Measurements from ENCODE around the gene NFIB.

The NFIB gene

GRCh38 chr9:14246951-14247350 lies 67.0 kb downstream of the NFIB start:
- DNase-seq (ENCODE audit: low read depth): no peak

DNA sequence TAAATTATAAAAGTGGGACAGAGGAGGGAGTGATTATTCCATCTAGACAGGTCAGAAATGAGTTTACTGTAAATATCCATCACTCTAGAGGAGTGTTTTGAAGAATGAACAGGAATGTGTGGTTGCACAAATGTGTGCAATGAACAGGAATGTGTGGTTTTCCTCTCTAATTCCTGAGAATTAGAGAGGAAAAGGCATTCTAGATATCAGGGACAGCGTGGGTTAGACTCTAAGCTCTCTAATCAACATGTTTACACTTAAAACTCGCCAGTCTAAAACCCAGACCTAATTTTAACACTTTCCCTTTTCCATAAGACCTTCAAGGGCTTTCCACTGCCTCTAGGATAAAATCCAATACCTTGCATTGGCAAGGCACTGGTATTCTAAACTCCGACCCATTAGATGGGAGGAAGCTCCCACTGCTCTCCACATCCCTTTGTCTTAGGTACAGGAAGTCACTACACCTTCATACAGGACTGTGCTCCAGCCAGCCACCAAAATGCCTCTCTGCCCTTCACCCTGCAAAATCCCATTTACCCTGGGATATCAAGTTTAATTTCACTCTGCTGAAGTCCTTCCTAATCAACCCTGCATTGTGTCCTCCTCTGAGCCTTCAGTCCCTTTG lies 67.9 kb downstream of the NFIB start:
- DNase-seq (ENCODE audit: low read depth): peak; percentile 23

DNA sequence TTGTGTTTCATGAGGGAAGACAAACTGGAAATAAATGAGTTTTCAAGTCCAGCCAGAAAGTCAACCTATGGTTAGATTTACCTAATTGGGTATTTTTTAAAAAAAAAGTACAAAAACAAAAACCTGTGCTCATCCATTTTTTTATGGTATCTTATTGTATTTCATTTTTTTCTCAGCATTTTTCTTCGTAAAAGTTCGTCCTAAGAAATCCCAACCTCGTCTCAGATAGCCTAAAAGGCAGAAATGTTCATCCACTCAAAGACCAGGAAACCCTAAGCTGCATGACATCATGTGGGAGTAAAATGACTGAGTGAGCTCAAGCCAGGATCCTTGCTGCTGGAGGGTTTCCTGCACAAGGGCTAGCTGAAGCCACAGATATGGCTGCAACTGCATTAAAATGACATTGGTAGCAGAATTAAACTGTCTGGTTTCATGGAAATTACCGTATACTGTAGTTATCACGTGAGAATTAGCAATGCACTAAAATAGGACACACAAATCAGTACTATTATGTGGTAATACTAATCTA lies 70.4 kb downstream of the NFIB start:
- no peak for DNase-seq (ENCODE audit: low read depth)

GRCh38 chr9:14242150-14242805 lies 71.7 kb downstream of the NFIB start:
- DNase-seq (ENCODE audit: low read depth): no peak

- no peak for DNase-seq (ENCODE audit: low read depth)
Observed at GRCh38 chr9:14240537-14240936, 73.4 kb downstream of the NFIB start.

DNA sequence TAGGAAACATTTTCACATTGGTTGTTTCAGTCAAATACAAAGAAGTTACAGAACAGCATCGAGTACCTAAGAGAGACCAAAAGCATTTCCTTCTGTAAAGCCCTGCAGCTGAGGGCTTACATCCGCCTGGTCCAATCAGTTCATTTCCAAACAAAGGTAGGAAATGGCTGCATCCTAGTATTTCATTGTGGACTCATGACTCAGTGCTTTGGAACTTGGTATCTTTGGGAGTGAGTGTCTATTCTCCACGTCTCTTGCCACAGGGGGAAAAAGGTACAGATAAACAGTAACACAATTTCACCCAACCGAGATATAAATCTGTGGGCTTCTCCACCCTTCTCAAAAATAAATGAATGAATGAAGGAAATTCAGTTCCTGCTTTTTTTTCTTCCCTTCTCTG lies 75.4 kb downstream of the NFIB start:
- DNase-seq (ENCODE audit: low read depth): peak; percentile 25

GRCh38 chr9:14238079-14238478 lies 75.9 kb downstream of the NFIB start:
- DNase-seq (ENCODE audit: low read depth): no peak

DNA sequence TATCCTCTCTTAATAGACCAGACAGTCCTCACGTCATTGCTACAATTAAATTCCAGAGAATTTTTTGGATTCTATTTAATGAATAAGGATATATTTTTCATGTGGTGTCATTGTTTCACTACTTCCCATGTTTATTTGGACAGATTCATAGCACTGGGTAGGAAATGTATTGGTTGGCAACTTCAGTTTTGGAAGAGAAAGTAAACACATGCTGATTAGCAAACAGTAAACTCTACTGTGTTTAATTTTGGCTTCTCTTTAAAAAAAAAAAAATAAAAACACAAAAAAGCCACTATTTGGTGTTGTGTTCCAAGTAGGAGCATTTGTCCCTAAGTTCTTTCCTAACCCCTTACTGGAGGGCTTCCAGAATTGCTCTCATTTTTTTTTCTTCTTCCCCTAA lies 77.3 kb downstream of the NFIB start:
- DNase-seq (ENCODE audit: low read depth): no peak

- DNase-seq (ENCODE audit: low read depth): no peak
Observed at GRCh38 chr9:14232111-14232510, 81.8 kb downstream of the NFIB start.

DNA sequence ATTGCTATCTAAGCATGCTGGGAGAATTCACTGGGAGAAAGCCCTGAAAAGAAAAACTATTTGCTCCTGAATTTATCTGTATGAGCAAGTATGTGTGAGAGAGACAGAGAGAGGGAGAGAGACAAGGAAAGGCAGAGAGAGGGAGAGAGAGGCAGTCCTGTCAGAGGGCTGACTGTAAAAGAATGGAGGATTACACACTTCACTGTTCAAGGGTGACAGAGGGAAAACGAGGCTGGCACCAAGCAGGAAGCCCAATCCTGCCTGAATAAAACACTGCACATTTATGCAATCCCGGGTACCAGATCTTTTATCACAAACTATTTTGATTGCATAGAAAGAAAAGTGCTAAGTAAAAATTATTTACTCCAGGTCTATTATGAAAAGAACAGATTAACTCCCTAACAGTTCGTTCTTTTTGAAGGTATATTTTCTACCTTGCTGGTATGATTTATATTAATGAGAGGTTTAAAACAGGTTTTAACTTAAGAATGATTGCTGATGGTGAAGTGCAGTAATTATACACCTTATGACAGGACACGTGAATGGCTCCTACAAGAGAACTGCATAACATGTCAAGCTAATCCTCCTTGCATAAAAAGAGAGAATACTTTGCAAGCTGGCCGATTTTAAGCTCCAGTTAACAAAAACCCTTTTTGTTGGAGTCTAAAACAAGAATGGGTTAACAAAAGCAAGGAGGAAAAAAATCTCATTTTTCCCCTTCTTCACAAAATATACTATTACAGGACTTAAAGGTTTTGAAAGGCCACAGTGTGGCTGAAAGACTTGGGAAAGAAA lies 82.5 kb downstream of the NFIB start:
- DNase-seq (ENCODE audit: low read depth): no peak

GRCh38 chr9:14228602-14229001 lies 85.3 kb downstream of the NFIB start:
- no peak for DNase-seq (ENCODE audit: low read depth)

DNA sequence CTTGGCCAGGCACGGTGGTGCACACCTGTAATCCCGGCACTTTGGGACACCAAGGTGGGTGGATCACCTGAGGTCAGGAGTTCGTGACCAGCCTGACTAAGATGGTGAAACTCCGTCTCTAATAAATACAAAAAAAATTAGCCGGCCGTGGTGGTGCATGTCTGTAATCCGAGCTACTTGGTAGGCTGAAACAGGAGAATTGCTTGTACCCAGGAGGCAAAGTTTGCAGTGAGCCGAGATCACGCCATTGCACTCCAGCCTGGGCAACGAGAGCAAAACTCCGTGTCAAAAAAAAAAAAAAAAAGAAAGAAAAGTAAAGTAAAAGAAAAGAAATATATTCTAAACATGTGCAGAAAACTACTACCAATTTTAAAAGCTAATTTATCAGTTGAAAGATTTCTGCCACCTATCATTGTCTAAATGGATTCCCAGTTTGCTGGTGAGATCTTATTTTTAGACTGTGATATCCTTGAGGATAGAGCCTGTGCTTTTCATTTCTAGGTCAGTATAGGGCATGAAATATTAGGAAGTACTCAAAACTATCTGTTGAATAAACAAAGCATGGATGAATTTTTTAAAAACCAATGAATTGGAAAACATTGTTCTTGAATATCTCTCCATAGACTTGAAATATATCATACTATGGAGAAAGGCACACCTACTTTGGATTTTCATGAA lies 86.9 kb downstream of the NFIB start:
- DNase-seq (ENCODE audit: low read depth): no peak

DNA sequence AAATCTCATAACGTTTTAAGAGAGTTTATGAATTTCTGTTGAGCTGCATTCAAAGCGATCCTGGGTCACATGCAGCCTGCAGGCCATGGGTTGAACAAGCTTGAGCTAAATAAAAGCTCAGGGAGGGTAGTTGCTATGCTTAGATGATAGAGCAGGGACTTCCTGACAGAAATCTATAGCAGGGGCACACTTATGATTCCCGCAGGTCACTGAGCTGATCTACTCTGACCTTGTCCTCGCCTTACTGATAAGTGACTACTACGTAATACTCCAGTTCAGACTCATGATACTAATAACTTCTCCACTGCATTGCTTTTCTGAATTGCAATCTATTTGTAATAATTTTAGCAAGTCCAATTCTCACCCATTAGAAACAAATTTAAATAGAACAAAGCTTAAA lies 90.9 kb downstream of the NFIB start:
- DNase-seq (ENCODE audit: low read depth): no peak

- no peak for DNase-seq (ENCODE audit: low read depth)
Observed at GRCh38 chr9:14222149-14222835, 91.6 kb downstream of the NFIB start.

GRCh38 chr9:14221558-14221957 lies 92.4 kb downstream of the NFIB start:
- DNase-seq (ENCODE audit: low read depth): peak; percentile 76

DNA sequence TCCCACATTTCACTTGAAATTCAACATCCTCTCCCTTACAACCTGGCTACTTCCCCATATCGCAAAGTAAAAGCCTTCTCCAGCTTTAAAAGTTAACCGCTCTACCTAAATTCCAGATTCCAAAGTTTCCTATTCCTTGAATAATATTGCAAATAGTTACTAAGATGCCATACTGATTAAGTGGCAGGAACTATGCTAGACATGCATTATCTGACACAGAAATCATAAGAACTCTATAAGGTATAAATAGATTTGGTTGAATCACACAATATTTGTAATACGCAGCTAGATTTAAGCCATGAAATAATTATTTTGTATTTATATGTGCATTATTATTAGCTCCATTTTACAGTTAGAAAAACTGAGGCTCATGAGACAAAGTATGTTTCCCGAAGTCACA lies 92.8 kb downstream of the NFIB start:
- peak; percentile 36 for DNase-seq (ENCODE audit: low read depth)

DNA sequence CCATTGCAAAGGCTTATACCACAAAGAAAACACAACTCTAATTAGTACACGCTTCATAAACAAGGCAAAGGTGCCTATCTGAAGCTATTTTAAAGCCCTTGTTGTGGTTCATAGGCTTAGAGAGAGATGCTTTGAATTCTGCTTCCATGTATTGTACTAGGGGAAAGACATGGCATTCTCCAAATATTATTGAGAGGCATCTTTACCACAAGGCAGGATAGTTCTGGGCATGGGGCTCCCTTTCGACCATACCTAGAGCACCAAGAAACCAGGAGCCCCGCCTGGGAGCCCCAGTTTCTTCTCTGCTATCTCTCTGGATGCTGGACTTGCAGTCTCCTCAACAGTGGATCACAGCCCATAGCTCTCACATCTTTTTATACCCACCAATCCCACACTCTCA lies 93.7 kb downstream of the NFIB start:
- no peak for DNase-seq (ENCODE audit: low read depth)

DNA sequence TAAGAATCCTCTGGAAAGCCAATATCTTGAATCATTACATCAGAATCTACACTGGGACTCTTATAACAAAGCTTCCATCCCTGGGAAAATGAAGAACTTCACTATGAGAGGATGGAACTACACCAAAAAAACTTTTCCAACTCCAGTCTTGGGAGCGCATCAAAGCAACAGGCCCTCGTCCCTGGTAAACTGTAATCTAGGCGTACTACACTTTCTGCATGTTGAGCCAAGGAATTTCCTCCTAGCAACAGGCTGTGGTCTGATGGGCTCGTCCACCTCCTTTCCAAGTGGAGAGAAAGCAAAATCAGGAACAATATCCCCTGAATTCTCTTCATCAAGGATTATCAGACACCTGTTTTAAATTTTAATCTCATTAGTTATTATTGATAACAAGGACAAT lies 94.1 kb downstream of the NFIB start:
- DNase-seq (ENCODE audit: low read depth): no peak

- no peak for DNase-seq (ENCODE audit: low read depth)
Observed at GRCh38 chr9:14218253-14218652, 95.7 kb downstream of the NFIB start.

GRCh38 chr9:14216612-14217194 lies 97.2 kb downstream of the NFIB start:
- DNase-seq (ENCODE audit: low read depth): no peak

DNA sequence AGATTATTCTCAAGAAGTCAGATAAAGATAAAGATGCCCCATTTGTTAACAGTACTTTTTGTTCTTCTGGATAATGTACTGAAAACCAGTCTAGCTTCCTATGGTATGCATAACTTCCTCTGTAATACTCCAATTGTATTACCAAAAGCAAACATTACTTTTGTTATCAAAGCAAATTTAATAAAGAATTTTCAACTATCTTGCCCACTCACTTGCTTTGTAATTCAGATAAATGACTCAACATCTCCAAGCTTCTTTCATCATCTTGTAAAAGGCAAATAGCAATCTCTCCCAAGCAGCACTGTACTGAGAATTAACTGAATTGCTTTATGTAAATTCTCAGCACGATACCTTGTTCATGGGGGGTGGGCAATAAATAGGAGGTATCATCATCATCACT lies 98.3 kb downstream of the NFIB start:
- DNase-seq (ENCODE audit: low read depth): no peak

- no peak for DNase-seq (ENCODE audit: low read depth)
Observed at GRCh38 chr9:14214693-14215092, 99.2 kb downstream of the NFIB start.

Data from EH (cell line).